NCI-H1417 treated with DMSO at 0.1 percent for 48 hours (cell line): ENCODE data around the gene NOTCH1.
"Not testable (repeated sequence)": the region's sequence is repeated elsewhere in the genome, so short reads cannot be mapped to it uniquely, and the experiment has no call there.

Experiments used
- DNase-seq: peaks from one replicate; lab custom pipeline; 2025; lab: John Stamatoyannopoulos, UW

The NOTCH1 gene

DNA sequence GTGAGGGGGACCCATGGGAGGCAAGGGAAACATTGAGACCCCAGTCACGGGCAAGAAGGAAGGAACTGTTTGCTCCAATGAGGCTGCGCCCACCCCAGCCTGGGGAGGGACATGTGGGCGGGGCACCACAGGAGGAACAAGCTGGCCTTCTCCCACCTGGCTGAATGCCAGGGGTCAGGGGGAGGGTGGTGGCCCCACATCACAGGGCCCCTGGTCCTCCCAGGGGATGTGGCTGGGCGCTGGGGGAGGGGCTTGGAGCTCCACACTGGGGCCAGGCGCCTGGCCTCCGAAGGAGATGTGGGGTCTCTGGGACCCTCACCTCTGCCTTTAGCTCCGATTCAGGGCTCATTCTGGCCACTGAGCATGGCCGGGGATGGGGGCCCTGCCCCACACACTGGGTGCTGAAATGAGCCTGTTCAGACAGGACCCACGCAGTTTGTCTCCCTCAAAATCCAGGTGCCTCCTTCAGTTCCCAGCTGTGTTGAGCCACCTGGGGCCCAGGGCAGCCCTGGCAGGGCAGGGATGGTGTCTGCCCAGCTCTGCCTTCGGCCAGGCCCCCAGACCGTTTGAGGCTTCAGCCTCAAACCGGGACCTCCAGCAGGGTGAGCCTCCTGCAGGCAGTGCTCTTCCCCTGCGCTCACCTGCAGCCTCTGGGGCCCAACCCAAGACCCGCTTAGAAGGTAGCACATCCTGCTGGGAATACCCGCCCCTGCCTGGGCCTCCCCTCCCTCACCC is 33.2 kb upstream of the NOTCH1 start:
- no peak for DNase-seq

DNA sequence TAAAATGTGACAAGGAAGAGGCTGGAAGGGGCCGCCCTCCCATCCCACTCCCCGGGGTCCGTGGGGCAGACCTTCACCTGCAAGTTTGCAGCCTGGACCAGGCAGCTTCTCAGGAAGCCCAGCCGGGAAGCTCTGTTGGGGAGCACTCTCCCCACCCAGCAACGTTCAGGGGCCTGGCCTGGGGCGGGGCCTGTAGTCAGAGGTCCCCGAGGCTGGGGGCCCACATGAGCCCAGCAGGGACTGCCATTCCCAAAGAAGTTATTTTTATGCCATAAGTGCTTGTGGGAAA is 32.7 kb upstream of the NOTCH1 start:
- DNase-seq, result no peak

DNA sequence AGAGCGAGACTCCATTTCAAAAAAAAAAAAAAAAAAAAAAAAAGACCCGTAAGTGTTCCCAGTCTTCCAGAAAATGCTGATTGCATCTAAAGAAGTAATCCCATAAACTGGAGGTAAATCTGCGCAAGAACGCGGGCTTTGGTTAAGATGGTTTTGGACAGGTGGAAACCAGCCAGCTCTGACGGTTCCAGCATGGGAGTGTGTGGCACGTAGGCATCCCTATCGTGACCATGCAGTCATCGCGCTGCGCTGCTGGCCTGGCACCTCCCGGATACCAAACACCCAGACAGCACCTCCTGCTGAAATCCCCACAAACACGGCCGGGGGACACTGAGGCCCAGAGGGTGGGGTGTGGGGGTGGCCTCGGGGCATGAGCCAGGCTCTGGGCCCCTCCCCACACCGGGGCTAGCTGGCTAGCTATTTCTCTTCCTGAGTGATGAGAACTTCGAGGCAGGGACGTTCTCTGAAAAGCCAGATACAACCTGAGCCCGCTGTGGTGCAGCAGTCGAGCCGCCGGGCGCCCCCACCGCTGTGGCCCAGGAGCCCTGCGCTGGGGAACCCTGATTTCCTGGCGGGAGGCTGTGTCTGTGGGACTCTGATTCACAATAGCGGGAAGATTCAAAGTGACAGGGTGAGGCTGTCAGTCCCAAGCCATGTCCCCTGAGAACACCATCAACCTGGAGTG is 32.2 kb upstream of the NOTCH1 start:
- DNase-seq, result no peak

DNA sequence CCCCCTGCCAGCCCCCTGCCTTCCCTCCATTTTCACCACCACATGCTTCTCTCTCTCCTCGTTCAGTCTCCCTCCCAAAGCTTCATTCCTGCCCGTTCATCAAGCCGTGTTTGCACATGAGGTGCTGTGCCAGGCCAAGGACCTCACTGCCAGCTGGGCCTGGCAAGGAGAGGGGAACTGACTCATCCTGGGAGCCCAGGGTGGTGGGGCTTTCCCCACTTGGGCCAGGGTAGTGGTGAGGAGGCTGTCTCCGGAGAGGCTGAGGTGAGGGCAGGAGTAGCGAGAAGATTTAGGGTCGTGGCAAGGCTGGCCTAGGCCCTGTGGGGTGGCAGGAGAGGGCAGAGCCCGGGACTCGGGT is 30.4 kb upstream of the NOTCH1 start:
- no peak for DNase-seq

DNA sequence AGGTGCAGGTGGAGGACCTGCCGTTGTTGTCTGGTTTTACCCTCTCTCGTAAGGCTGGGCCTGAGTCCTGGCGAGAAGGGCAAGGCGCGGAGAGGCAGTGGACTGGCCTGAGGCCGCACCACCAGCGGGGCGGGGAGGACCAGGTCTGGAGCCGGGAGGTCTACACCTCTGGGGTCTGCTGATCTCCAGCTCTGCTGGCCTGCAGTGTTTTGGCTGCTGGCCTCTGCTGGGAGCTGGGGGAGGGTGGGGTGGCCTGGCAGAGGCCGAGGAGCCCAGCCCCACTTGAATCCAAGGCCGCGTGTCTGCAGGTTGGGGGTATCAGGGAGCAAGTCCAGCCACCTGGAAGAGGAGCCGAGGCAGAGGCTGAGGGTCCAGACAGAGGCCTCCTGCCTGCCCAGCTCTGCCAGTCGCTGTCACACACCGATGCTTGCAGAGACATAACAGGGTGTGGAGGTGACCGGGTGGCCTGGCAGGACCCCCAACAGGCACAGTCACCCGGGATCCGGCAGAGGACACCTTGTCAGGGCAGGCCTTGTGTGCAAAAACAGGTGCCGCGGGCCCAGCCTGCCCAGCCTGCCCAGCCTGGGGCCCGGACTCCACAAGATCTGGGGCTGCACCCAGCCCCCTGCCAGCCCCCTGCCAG is 29.9 kb upstream of the NOTCH1 start:
- no peak for DNase-seq

DNA sequence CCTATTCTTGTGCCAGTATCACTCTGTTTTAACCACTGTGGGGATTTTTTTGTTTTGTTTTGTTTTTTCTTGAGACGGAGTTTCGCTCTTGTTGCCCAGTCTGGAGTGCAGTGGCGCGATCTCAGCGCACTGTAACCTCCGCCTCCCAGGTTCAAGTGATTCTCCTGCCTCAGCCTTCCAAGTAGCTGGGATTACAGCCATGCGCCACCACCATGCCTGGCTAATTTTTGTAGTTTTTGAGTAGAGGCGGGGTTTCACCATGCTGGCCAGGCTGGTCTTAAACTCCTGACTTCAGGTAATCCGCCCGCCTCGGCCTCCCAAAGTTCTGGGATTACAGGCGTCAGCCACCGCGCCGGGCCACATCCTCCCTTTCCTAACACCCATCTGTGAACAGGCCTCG is 28.8 kb upstream of the NOTCH1 start:
- not testable (repeated sequence) for DNase-seq

DNA sequence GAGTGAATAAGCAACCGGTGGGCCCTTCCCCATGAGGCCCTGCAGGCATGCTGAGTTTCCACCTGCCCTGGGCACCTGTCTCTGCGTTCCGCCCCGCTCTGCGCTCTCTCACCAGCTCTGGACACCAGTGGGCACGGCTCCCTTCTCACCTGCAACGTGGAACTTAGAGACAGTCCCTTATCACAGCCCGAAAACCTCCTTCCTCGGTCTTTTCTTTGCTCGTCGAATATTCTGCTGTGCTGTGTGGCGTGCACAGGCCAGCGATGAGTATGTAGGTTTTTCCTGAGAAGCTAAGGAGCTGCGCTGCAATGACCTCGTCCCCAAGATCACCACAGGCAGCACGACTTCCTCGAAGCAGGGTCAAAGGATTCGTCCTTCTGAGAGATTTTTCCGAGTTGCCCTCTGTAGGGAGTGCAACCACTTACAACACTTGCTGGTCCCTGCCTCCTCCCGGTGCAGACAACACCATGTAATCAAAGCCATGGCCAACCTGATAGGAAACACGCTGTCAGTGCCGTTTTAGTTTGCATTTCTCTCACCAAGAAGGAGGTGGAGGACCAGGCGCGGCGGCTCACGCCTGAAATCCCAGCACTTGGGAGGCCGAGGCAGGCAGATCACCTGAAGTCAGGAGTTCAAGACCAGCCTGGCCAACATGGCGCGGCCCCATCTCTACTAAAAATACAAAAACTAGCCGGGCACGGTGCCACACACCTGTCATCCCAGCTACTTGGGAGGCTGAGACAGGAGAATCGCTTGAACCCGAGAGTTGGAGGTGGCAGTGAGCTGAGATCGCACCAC is 27.2 kb upstream of the NOTCH1 start:
- no peak for DNase-seq

DNA sequence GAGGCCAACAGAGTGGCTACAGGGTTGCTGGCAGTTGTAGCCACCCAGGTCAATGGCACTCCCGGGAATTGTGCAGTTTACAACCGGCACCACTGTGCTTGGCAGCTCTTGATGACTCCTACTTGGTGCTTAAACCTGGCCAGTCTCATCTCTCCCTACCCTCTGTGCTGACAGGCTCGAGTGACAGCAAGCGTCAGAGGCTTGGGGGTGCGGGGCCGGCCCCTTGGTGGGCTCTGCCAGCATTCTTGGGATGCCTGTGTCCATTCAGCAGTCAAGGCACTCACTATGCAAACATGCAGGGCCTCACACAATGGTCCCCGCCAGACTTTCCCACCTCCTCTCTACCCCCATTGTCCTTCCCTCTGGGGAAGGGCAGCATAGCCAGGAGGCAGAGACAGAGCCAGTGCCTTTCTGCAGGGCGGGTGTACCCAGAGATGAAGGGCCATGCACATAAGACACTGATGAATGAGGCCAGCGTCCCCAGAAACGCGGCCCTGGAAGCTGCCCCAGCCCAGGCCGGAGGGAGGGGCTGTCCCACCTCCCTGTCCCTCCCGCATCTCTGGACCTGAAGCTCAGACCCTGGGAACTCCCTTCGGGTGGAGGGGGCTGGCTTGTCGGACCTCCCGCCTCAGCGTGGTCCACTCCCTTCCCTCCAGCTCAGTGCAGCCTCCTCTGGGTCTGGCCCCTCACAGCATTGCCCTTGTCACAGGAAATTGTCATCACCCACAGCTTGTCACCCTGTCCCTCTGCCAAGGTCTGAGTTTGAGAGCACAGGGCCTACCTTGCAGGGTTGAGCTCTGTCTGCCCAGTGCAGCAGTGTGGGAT is 26.4 kb upstream of the NOTCH1 start:
- DNase-seq, result no peak

DNA sequence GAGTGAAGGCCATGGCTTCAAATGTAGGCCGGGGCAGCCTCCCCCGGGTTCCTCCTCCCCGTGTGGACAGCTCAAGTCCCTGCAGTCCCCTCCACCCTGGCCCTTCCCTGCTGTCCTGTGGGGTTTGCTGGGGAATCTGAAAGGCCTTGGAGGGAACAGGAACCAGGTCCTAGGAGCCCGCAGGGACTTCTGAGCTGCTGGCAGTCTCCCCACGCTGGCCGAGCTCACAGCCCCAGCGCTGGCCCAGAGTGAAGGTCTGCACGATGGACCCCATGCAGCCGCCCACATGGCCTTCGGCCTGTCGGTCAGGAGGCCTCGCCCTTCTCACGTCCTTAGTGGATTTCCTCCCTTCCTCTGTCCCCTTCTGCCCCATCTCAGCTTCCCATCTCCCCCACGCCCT is 25.7 kb upstream of the NOTCH1 start:
- DNase-seq, result no peak

DNA sequence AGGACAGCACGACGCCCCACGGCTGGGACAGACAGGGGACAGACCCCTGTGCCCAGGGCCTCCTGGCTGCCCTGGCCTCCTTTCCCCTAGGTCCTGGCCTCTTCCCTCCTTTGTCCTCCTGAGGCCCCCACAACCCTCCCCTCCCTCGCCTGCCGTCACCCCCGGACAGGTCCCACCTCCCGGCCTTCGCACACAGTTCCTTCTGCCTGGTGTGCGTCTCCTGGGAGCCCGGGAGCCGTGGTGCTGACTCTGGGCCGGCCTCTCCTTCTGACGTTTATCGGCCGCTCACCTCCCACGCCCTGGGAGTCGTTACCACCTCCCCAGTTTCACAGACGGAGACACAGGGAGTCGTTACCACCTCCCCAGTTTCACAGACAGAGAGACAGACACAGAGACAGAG is 25.1 kb upstream of the NOTCH1 start:
- no peak for DNase-seq

DNA sequence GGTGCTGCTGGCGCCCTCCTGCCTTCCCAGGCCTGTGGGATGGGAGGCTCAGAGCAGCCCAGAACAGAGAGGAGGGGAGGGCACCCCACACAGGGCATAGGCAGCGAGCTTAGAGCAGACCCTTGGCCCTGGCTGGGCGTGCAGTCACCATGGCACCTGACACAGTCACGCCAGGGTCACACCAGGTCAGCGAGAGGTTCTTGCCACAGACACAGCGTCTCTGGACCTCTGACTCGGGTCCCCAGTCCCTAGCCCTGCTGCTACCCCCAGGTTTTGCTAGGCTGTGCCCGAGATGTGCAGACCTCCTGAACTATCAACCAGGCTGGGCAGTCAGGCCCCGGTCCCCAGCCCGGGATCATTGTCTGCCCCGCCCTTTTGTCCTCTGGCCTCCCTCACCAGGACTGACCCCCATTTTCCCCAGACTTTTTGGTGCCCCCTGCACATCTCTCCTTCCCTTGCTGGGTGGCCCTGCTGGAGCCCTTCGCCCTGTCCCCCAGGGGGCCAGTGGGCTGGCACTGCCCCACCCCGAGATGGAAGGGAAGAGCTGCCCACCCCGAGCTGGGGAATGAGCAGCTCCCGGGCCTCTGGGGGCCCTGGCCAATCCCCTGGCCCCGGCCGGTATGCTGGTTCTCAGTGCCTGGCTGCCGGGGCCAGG is 24.5 kb upstream of the NOTCH1 start:
- DNase-seq, result no peak

DNA sequence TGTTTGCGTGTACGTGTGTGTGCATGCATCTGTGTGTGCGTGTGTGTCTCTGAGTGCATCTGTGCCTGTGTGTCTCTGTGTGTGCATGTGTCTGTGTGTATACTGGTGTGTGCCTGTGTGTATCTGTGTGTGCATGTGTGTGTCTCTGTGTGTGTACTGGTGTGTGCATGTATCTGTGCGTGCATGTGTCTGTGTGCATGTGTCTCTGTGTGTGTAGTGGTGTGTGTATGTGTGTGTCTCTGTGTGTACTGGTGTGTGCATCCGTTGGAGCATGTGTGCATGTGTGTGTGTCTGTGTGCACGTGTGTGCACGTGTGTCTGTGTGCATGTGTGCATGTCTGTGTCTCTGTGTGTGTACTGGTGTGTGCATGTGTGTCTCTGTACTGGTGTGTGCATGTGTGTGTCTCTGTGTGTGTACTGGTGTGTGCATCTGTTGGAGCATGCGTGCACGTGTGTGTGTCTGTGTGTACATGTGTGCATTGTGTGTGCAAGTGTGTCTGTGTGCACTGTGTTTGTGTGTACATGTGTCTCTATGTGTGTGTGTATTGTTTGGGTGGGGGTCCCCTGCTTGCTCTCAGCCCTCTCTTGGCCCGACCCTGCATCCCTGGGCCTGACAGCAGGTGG is 23.8 kb upstream of the NOTCH1 start:
- DNase-seq, result no peak

DNA sequence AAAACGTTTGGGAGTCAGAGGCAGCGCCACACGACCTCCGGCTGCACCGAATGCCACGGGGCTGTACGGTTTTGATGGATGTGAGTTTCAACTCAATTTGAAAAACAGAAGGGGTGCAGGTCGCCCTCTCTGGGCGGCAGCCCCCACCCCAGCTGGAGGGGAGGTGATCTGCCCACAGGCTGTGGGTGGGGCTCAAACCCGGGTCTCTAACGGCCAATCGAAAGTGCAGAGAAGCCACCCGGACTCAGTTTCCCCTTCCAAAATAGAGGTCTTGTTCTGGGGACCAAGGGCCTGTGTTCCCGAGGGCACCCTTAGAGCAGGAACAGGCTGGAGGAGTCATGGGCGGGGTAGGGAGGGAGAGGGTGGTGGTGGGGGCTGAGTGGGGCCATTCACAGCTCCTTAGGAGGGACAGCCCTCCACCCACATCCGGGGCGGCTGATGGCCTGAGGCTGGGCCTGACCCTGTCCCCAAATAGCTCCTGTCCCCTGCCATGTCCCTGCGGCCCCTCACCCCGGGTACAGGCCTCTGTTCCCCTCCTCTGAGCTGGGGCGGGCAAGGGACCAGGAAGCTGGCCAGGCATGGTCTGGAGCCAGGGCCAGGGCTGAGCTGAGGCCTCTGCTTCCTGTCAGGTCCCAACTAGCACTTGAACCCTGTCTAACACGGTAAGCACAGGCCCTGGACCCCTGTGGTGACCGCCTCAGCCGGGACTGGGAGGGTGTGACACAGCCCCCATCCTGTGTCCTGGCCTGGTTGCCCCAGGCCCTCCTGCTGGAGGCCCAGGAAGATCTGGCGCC is 22.6 kb upstream of the NOTCH1 start:
- DNase-seq, result no peak

DNA sequence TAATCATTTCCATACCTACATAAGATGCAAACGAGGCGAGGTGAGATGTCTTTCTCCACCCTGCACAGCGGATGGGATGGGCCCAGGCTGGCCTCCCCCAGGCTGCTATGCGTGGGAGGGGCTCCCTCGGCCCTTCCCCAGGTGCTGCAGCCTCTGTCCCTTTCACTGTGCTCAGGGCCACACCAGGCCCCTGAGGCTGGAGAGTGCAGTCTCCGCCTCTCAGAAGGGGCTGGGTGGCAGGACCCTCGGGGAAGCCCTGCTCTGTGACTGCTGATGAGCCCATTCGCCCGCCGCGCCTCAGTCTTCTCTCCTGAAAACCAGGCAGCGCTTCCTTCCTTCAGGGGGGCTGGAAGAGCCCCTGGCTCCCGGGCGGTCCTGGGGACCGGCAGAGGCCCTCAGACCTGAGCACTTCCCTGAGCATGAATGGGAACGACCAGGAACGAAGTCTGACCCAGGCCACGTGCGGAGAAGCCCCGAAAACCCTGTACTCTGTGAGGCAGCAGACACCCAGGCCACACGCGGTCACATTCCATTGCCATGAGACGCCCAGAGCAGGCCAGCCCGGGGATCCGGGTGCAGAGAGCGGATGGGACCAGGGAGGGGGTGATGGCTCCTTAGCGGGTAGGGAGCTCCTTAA is 21.9 kb upstream of the NOTCH1 start:
- no peak for DNase-seq

DNA sequence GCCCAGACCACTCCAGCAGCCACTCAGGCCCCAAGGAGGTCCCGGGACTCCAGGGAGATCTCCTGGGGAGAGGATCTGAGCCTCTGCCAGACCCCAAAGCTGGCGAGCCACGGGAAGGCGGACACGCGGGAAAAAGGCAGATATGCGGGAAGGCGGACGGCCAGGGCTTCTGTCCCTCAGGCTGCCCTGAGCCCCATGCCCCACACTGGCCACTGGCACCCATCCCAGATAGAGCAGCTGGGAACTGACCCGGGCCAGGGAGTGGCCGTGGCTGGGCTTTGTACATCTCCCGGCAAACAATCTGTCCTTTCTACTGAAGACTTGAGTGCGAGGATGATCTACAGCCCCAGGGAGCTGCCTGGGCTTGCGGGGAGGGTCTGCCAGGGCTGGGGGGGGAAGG is 21.1 kb upstream of the NOTCH1 start:
- DNase-seq, result no peak

DNA sequence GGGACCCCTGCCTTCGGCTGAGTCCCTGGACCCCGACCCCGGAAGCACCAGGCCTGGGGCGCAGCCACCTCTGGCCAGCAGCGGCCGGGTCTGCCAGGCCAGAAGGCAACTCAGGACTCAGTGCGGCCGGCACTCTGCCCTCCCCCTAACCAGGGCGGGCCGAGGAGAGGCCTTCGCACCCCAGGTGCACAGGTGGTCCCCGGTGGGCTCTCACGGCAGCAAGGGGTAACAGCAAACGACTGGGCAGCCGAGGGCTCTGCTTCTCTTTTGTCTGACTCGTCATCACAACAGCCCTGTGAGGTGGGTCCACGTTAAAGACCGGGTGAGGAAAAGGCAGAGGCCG is 20.7 kb upstream of the NOTCH1 start:
- DNase-seq, result no peak

DNA sequence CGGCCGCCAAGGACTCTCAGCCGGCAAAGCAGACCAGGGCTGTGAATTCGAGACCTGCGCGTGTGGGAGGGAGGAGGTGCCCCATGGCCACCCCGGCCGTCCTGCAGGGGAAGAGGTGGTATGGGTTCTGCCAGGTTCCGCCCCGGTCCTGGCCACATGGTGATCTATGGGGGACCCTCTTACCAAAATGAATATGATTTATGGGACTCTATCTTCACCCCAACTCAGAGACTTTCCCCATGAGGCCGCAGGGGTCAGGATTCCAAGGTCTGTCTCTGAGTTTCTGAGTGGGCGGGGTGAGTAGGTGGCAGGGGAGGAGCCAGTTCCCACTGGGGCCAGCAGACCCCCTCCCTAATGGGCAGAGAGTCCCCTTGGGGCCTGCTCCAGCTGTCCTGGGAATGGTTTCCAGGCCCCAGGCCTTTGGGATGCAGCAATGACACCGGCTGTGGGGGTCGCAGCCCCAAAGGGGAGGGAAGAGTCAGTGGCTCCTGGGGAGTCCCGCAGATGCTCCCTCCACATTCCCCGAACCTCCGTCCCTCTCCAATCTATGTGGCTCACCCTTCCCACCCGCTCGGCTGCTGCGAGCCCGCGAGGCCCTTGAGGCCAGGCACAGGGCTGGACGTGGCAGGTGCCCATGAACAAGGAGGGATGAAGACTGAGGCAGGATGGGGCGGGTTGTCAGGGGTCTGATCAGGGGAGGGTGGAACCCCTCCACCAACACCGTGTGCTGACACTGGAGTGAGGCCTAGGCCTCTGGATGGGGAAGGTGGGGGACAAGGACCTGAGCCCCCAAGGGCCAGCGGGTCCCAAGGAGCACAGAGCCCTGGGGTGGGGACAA is 20.1 kb upstream of the NOTCH1 start:
- no peak for DNase-seq

DNA sequence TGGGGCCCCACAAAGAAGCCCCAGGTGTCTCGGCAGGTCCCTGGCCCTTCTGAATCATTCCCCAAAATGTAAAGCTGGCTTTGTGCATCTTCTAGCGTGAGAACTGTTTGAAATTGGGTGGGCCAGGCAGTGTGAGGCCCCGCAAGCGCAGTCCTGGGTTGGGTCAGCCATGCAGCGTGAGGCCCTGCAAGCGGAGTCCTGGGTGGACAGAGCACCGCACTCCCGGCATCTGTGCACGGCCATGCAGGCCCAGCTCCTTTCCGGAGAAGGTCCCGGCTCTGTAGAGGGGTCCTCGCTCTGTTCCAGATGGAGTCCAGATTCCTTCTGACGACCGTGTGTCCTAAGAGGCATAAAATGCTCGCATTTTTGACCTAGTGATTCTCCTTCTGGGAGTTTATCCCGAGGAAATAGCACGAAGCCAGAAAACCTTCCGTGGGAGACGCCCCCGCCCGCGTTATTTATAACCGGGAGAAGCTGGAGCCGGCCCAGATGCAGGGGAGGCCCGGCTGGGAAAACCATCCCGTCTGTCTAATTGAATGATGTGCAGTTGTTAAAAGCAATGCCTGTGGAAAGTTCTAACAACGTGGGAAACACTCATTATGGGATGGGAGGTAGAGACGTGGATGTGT is 19.4 kb upstream of the NOTCH1 start:
- DNase-seq, result no peak
